Calu3 (cell line): ENCODE measurements around the gene CRACDL. TPM values are rescaled to one million over a fixed set of nuclear protein-coding genes. Genes with fewer than 3 reads are reported as not detected.

Source experiments
- BruUV-seq: library from RNA; stranded (reverse); fragments of 400-500 nt; replicated peaks from 2 replicates; lab custom pipeline; 2021; lab: Mats Ljungman, UMichigan
- CTCF ChIA-PET: fragments of 300-600 bp; sonication (Branson Sonifier 250); formaldehyde crosslinking; loops from one replicate; lab custom pipeline; 2022; ENCODE audit warnings: antibody characterized with exemption; lab: Charles Lee
- DNase-seq: peaks from one replicate; pipeline ENCODE4 v3.0.0; 2022
- H3K27ac Mint-ChIP-seq: one replicate; pipeline ENCODE4 v1.8.0; 2022; ENCODE audit warnings: mixed read lengths; ENCODE audit not compliant: unreplicated experiment
- H3K27me3 Mint-ChIP-seq: one replicate; pipeline ENCODE4 v1.8.0; 2022; ENCODE audit warnings: mixed read lengths; ENCODE audit not compliant: unreplicated experiment
- H3K36me3 Mint-ChIP-seq: one replicate; pipeline ENCODE4 v1.8.0; 2022; ENCODE audit warnings: mild to moderate bottlenecking, moderate library complexity, mixed read lengths; ENCODE audit not compliant: insufficient read depth, unreplicated experiment
- H3K4me1 Mint-ChIP-seq: one replicate; pipeline ENCODE4 v1.8.0; 2022; ENCODE audit warnings: mild to moderate bottlenecking, low read depth, mixed read lengths; ENCODE audit not compliant: unreplicated experiment
- H3K4me3 Mint-ChIP-seq: one replicate; pipeline ENCODE4 v1.8.0; 2022; ENCODE audit warnings: mild to moderate bottlenecking, low read depth, moderate library complexity, mixed read lengths; ENCODE audit not compliant: unreplicated experiment
- H3K9me3 Mint-ChIP-seq: one replicate; pipeline ENCODE4 v1.8.0; 2022; ENCODE audit warnings: low read depth, mixed read lengths; ENCODE audit not compliant: unreplicated experiment
- intact Hi-C: fragments of 100-400 bp; cut with micrococcal nuclease; formaldehyde crosslinking; loops from one replicate; pipeline ENCODE4 v1.10.0; 2022; ENCODE audit not compliant: unreplicated experiment
- total RNA-seq: library from RNA; stranded (reverse); gene quantifications from 2 replicates; pipeline ENCODE4 v1.2.3, GENCODE V29; 2022
- TF ChIP-seq, protein P1 (sequence below): fragments of 200-600 bp; IDR thresholded peaks from one replicate; pipeline ENCODE4 v1.8.0; 2022; ENCODE audit warnings: antibody characterized with exemption; ENCODE audit not compliant: unreplicated experiment

CRACDL gene
- total RNA-seq, 1 experiment from 2014 or later: 16.2 TPM

DNA sequence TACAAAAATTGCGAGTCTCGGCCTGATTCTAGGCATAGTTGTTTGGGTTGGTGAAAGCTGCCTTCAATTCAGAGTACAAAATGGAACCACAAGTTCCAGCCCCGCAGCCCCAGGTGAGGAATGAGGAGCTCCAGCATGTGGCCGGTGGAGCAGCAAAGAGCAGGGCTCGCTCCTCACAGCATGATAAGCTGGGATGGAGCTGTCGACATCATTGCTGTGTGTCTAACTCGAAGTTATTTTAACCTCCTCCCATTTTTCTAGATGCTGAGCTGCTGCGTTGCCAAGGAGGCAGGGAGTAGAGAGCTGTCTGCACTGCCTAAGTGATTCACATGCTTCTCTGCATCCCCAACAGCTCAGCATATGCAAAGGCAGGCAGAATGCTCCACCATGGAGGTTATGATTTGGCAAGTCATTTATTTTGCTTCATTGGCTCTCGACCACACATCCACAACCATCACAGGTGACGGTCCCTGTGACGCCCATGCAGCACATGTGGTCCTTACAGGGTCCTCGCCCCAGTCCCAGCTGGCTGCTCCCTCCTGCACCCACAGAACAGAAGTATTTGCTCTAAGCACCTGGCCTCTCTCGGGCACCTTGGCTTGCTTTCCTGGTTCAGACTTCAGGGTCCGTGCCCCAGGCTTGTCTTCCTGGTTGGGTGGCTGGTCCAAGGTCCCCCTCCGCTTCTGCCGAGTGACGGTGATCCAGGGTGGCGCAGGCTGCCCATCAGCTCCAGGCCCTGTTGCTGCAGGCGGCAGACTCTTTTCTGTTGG is 139.1 kb downstream of the CRACDL start:
- TF ChIP-seq, protein P1, sequence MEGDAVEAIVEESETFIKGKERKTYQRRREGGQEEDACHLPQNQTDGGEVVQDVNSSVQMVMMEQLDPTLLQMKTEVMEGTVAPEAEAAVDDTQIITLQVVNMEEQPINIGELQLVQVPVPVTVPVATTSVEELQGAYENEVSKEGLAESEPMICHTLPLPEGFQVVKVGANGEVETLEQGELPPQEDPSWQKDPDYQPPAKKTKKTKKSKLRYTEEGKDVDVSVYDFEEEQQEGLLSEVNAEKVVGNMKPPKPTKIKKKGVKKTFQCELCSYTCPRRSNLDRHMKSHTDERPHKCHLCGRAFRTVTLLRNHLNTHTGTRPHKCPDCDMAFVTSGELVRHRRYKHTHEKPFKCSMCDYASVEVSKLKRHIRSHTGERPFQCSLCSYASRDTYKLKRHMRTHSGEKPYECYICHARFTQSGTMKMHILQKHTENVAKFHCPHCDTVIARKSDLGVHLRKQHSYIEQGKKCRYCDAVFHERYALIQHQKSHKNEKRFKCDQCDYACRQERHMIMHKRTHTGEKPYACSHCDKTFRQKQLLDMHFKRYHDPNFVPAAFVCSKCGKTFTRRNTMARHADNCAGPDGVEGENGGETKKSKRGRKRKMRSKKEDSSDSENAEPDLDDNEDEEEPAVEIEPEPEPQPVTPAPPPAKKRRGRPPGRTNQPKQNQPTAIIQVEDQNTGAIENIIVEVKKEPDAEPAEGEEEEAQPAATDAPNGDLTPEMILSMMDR: no peak
- Mint-ChIP-seq H3K4me1 (peaks cover 22% of the 10 kb centered on the region), H3K36me3 (no peaks in the 10 kb centered on the region), H3K4me3 (no peak overlapping the region), H3K27ac (no peak overlapping the region), H3K27me3 (no peaks in the 10 kb centered on the region), H3K9me3 (no peaks in the 10 kb centered on the region)
- BruUV-seq: no TSS peak
- CTCF ChIA-PET: no interaction called here
- intact Hi-C loops: no loop called here
- no peak for DNase-seq

DNA sequence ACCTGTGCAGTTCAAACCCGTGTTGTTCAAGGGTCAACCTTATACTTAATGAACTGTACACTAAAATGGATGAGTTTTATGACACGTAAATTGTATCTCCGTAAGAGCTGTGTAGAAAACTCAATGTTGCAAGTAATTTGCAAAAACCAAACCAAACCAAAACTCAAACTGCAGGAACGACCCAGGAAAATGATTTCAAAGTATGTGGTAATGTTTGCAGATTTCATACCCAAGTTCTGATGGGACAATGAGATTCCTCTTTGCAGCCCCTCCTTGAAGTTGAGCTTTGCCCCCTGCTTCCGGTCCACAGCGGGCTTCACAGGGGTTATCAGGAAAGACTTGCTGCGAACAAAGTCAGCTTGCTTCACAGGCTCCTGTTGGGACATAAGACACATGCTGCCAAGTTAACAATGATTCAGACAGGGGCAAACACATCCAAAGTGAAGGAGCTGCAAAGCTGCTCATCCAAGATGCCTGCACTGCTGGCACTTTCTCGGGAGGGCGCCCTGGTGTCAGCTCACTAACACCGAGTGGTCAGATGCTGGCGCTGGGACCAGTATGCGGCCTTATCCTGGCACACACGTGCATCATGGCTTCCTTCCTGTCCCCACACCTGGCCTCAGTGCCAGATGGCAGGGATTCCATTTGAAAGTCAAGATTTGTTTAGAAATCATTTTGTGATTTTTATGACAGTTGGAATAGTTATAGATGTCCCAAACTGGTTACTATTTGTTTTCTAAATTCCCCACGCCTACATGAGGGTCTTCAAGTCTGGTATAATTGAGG is 139.9 kb downstream of the CRACDL start:
- Mint-ChIP-seq H3K36me3 (no peaks in the 10 kb centered on the region), H3K4me3 (no peak overlapping the region), H3K4me1 (peaks cover 22% of the 10 kb centered on the region), H3K9me3 (no peaks in the 10 kb centered on the region), H3K27ac (no peak overlapping the region), H3K27me3 (no peaks in the 10 kb centered on the region)
- no peak for DNase-seq
- intact Hi-C loops: no loop called here
- TF ChIP-seq, protein P1: no peak
- CTCF ChIA-PET: no interaction called here
- BruUV-seq: no TSS peak

DNA sequence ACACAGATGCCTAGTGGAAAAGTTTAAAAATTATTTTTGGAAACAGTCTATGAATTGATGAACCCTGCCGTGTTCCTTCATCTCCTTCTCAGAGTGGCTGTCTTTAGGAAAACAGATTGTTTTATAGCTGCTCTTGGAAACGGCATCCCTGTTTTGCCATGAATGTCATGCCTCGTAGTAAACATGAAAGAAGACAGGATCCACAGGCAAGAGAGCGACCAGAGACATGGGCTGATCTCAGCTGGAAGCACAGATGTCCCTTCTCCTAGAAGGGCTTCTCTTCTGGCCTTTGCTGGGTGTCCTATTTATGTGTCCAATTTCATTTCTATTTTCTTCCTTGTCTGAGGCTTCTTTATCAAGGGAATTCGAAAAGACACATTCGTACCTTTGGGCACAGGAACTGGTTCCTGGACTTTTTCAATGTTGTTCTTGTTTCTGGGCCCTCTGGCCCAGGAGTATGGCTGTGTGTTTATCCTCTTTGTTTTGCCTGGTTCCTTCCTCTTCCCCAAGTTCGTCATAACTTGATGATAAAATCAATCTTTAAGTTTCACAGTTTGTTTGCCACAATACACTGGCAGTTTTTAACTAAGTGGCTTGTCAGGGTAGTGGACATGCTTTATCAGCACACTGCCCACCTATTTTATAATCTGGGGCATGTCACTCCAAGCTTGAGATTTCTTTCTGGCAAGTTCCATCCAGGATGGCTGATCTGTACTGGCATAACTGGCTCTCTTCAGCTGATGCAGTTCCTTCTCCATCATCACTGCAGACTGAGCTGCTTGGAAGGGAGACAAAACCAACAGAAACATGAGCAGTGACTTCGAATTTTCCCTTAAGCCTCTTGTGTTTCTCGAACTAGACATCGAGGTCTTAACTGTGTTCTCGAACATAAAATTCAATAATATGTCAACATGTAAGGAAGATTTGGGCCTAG is 141.9 kb downstream of the CRACDL start:
- H3K36me3 Mint-ChIP-seq: no peaks in the 10 kb centered on the region
- H3K9me3 Mint-ChIP-seq: no peaks in the 10 kb centered on the region
- no TSS peak for BruUV-seq
- no peaks in the 10 kb centered on the region for H3K27me3 Mint-ChIP-seq
- H3K4me3 Mint-ChIP-seq: peak overlapping the region; percentile 2
- H3K27ac Mint-ChIP-seq: peak overlapping the region; percentile 49
- intact Hi-C loops: no loop called here
- H3K4me1 Mint-ChIP-seq: peaks cover 22% of the 10 kb centered on the region
- CTCF ChIA-PET: no interaction called here
- TF ChIP-seq, protein P1: no peak
- no peak for DNase-seq

DNA sequence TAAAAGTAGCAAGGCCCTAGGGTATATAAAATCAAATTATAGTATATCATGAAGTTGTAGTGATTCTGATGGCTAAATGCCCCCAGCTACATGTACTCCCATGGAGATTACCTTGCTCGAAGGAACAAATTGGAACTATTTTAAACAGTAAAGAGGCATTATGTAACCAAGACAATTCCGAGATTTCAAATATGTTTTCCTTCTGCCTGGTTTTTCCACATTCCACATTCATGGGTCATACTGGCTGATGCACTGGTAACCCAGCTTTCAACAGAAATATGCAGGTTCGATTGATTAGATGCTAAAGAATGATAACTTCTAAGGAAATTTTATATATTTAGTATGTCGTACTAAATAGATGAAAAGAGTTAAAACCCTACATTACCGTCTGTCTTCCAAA is 142.8 kb downstream of the CRACDL start:
- no peak overlapping the region for H3K4me3 Mint-ChIP-seq
- peak overlapping the region; percentile 24 for H3K27ac Mint-ChIP-seq
- CTCF ChIA-PET: interaction anchor here (0.5 kb wide), 1 partner anchor 400 kb away, joined by 3 read pairs; no protein-coding TSS in a partner anchor

More for the DNA sequence above, 142.8 kb downstream of the CRACDL start:
- peak; percentile 60 for DNase-seq
- BruUV-seq: no TSS peak
- Mint-ChIP-seq H3K27me3 (no peaks in the 10 kb centered on the region), H3K36me3 (no peaks in the 10 kb centered on the region), H3K4me1 (peaks cover 22% of the 10 kb centered on the region), H3K9me3 (no peaks in the 10 kb centered on the region)
- intact Hi-C loops: no loop called here
- TF ChIP-seq, protein P1: no peak
